ENCODE measurements around the gene C19orf67.
"Not testable (repeated sequence)": the region's sequence is repeated elsewhere in the genome, so short reads cannot be mapped to it uniquely, and the experiment has no call there.

C19orf67 gene

DNA sequence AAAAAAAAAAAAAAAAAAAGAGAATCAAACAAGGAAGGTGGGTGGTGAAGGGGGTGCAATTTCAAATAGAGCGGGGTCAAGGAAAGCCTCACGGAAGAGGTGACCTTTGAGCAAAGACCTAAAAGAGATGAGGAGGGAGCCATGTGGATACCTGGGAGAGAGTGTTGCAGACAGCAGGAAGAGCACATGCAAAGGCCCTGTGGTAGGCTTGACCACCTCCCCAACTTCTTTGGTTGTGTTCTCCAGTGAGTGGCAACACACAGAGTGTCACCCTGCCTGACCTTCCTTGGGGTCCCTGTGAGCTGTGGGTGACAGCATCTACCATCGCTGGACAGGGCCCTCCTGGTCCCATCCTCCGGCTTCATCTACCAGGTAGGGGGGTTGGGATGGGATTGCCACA lies 35.1 kb downstream of the C19orf67 start:
- H3K27me3 ChIP-seq (ENCODE audit: insufficient read depth, low read depth, severe bottlenecking) = no peaks in the 10 kb centered on the region
- H3K9me3 ChIP-seq (ENCODE audit: severe bottlenecking) = peaks cover 3% of the 10 kb centered on the region
- TF ChIP-seq, protein P1, sequence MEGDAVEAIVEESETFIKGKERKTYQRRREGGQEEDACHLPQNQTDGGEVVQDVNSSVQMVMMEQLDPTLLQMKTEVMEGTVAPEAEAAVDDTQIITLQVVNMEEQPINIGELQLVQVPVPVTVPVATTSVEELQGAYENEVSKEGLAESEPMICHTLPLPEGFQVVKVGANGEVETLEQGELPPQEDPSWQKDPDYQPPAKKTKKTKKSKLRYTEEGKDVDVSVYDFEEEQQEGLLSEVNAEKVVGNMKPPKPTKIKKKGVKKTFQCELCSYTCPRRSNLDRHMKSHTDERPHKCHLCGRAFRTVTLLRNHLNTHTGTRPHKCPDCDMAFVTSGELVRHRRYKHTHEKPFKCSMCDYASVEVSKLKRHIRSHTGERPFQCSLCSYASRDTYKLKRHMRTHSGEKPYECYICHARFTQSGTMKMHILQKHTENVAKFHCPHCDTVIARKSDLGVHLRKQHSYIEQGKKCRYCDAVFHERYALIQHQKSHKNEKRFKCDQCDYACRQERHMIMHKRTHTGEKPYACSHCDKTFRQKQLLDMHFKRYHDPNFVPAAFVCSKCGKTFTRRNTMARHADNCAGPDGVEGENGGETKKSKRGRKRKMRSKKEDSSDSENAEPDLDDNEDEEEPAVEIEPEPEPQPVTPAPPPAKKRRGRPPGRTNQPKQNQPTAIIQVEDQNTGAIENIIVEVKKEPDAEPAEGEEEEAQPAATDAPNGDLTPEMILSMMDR (IDR thresholded peaks at IDR 0.05; ENCODE audit: low read depth, low read length) = no peak
- H3K4me3 ChIP-seq (ENCODE audit: low read depth, low read length) = no peak overlapping the region
- DNase-seq = no peak
- H3K36me3 ChIP-seq = peaks cover 4% of the 10 kb centered on the region; the same call in 1 of the 2 replicates
- H3K27ac ChIP-seq = no peak overlapping the region

DNA sequence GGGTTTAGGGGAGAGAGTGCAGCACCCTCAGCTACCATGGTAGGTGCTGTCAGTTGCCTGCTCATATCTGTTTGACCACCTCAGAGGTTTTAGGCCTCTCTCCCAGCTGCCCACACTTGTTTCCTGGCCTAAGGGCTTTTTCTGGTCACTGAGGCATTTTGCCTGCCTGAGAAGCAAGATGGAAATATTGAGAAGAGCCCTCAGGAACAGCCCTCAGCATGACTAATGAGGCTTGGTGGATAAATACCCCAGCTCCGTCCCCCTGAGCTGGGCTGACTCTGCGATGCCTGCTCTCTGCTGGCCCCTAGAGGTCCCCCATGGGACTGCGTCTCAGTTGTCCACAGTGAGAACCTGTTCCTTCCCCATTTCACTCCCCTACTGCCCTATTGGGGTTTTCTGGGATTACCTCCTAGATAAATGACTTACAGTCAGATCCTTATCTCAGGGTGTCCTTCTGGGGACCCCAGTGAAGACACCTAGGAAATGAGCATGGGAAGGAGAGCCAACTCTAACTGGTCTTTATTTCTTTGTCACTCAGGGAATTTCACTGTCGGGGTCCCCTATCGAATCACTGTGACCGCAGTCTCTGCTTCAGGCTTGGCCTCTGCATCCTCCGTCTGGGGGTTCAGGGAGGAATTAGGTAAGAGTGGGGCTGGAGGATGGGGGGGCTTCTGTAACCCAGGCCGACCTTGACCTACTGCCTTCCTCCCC lies 37.0 kb downstream of the C19orf67 start:
- peaks cover 4% of the 10 kb centered on the region; the same call in 1 of the 2 replicates for H3K36me3 ChIP-seq
- no peak overlapping the region for H3K27ac ChIP-seq
- no peak overlapping the region for H3K4me3 ChIP-seq (ENCODE audit: low read depth, low read length)
- H3K9me3 ChIP-seq (ENCODE audit: severe bottlenecking) = peaks cover 3% of the 10 kb centered on the region
- TF ChIP-seq, protein P1 (IDR thresholded peaks at IDR 0.05; ENCODE audit: low read depth, low read length) = peak; percentile 93
- peak; percentile 65 for DNase-seq
- H3K27me3 ChIP-seq (ENCODE audit: insufficient read depth, low read depth, severe bottlenecking) = no peaks in the 10 kb centered on the region

DNA sequence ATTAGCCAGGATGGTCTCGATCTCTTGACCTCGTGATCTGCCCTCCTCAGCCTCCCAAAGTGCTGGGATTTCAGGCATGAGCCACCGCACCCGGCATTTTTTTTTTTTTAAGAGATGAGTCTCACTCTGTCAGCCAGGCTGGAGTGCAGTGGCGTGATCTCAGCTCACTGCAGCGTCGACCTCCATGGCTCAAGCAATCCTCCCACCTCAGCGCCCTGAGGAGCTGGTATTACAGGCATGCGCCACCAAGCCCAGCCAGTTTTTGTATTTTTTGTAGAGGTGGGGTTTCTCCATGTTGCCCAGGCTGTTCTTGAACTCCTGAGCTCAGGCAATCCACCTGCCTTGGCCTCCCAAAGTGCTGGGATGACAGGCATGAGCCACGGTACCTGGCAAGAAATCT lies 37.7 kb downstream of the C19orf67 start:
- DNase-seq; H3K4me3 ChIP-seq (ENCODE audit: low read depth, low read length); H3K36me3 ChIP-seq; H3K27me3 ChIP-seq (ENCODE audit: insufficient read depth, low read depth, severe bottlenecking); H3K27ac ChIP-seq; H3K9me3 ChIP-seq (ENCODE audit: severe bottlenecking): not testable (repeated sequence)

DNA sequence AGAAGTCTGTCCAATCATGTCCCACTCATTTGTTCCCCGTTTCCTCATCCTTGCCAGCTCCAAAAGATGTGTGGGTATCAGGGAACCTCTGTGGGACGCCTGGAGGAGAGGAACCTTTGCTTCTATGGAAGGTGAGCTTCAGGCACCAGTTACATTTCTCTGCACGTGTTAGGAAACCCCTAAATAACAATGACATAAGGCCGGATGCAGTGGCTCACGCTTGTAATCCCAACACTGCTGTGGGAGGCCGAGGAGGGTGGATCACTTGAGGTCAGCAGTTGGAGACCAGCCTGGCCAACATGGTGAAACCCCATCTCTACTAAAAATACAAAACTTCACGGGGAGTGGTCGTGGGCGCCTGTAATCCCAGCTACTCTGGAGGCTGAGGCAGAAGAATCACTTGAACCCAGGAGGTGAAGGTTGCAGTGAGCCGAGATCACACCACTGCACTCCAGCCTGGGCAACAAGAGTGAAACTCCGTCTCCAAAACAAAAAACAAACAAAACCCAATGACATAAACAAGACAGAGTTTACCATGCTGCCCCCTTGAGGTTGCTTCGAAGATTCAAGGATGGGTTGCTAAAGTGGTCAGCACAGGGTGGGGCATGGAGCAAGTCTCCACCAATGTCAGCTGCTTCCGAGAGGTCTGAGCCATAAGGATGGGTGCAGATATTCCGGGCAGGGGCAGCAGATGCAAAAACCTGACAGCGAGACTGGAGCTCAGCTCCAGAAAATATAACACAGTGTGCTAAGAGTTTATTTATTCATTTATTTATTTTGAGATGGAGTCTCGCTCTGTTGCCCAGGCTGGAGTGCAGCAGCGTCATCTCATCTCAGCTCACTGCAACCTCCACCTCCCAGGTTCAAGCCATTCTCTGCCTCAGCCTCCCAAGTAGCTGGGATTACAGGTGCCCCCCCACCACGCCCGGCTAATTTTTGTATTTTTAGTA lies 42.6 kb downstream of the C19orf67 start:
- peak overlapping the region; percentile 58 for H3K27ac ChIP-seq
- DNase-seq = peak; percentile 67
- not testable (repeated sequence) for H3K4me3 ChIP-seq (ENCODE audit: low read depth, low read length)

DNA sequence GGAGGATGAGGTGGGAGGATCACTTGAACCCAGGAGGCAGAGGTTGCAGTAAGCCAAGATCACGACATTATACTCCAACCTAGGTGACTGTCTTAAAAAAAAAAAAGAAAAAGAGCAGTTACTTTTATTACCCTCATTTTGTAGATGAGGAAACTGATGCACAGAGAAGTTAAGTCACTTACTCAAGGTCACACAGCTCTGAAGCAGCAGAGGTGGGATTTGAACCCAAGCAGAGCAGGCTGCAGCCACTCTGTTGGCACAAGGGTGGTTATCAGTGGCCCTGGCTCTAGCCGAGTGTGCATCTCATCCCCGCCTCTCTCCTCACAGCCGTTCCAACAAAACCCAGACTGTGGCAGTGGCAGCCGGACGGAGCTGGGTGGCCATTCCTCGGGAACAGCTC lies 46.4 kb downstream of the C19orf67 start:
- TF ChIP-seq, protein P1 (IDR thresholded peaks at IDR 0.05; ENCODE audit: low read depth, low read length) = no peak

More for the DNA sequence above, 42.6 kb downstream of the C19orf67 start:
- TF ChIP-seq, protein P1 (IDR thresholded peaks at IDR 0.05; ENCODE audit: low read depth, low read length) = peak; percentile 63
- H3K9me3 ChIP-seq (ENCODE audit: severe bottlenecking); H3K27me3 ChIP-seq (ENCODE audit: insufficient read depth, low read depth, severe bottlenecking); H3K36me3 ChIP-seq: not testable (repeated sequence)

DNA sequence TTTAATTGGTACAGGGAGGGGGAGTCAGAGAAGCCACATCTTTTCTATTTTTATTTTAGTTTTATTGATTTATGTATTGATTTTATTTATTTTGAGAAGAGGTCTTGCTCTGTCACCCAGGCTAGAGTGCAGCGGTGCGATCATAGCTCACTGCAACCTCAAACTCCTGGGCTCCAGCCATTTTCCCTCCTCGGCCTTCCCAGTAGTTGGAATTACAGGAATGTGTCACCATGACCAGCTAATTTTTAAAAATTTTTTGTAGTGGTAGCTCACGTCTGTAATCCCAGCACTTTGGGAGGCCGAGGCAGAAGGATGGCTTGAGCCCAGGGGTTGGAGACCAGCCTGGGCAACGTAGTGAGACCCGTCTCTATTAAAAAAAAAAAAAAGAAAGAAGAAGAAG lies 49.9 kb downstream of the C19orf67 start:
- no peak overlapping the region for H3K4me3 ChIP-seq (ENCODE audit: low read depth, low read length)
- H3K27ac ChIP-seq = no peak overlapping the region
- TF ChIP-seq, protein P1 (IDR thresholded peaks at IDR 0.05; ENCODE audit: low read depth, low read length) = no peak
- H3K9me3 ChIP-seq (ENCODE audit: severe bottlenecking) = no peaks in the 10 kb centered on the region
- no peak for DNase-seq
- H3K27me3 ChIP-seq (ENCODE audit: insufficient read depth, low read depth, severe bottlenecking) = no peaks in the 10 kb centered on the region
- no peaks in the 10 kb centered on the region for H3K36me3 ChIP-seq

More for the DNA sequence above, 46.4 kb downstream of the C19orf67 start:
- Histone ChIP-seq H3K27ac (no peak overlapping the region), H3K4me3 (ENCODE audit: low read depth, low read length) (no peak overlapping the region), H3K9me3 (ENCODE audit: severe bottlenecking) (no peaks in the 10 kb centered on the region), H3K27me3 (ENCODE audit: insufficient read depth, low read depth, severe bottlenecking) (no peaks in the 10 kb centered on the region), H3K36me3 (no peaks in the 10 kb centered on the region)
- DNase-seq = no peak

DNA sequence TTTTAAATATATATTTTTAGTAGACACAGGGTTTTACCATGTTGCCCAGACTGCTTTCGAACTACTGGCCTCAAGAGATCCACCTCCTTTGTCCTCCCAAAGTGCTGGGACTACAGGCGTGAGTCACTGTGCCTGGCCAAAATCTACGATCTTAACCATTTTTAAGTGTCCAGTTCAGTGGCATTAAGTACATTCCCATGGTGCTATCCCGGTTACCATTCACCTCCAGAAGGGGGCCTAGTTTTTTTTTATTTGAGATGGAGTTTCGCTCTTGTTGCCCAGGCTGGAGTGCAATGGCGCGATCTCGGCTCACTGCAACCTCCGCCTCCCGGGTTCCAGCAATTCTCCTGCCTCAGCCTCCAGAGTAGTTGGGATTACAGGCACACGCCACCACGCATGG lies 50.4 kb downstream of the C19orf67 start:
- not testable (repeated sequence) for H3K4me3 ChIP-seq (ENCODE audit: low read depth, low read length); H3K27ac ChIP-seq; H3K36me3 ChIP-seq; DNase-seq; H3K27me3 ChIP-seq (ENCODE audit: insufficient read depth, low read depth, severe bottlenecking); H3K9me3 ChIP-seq (ENCODE audit: severe bottlenecking)
